ACC112 (cell line): Measurements from ENCODE around the gene ALPK1.
"Not testable (repeated sequence)": the region's sequence is repeated elsewhere in the genome, so short reads cannot be mapped to it uniquely, and the experiment has no call there.

Source experiments
- H2AFZ ChIP-seq: fragments of 200-600 bp; sonication (generic); one replicate; pipeline ENCODE4 v1.6.0; 2017; ENCODE audit warnings: antibody characterized with exemption, low read length; ENCODE audit not compliant: unreplicated experiment
- H3K27ac ChIP-seq: fragments of 200-600 bp; sonication (generic); 2 replicates; pipeline ENCODE4 v1.5.1; 2014; ENCODE audit warnings: low read depth, mild to moderate bottlenecking, antibody characterized with exemption, low read length, moderate library complexity
- H3K27me3 ChIP-seq: fragments of 200-600 bp; sonication (generic); 2 replicates; pipeline ENCODE4 v1.6.1; 2014; ENCODE audit warnings: mild to moderate bottlenecking, antibody characterized with exemption, low read length, moderate library complexity, mixed read lengths; ENCODE audit not compliant: insufficient read depth
- H3K36me3 ChIP-seq: fragments of 200-600 bp; sonication (generic); 2 replicates; pipeline ENCODE4 v1.6.1; 2016; ENCODE audit warnings: mild to moderate bottlenecking, antibody characterized with exemption, low read length, moderate library complexity, mixed read lengths; ENCODE audit not compliant: insufficient read depth
- H3K4me1 ChIP-seq: fragments of 200-600 bp; sonication (generic); one replicate; pipeline ENCODE4 v1.6.1; 2016; ENCODE audit warnings: low read length, mixed read lengths; ENCODE audit not compliant: insufficient read depth, unreplicated experiment, control insufficient read depth
- H3K4me3 ChIP-seq: fragments of 200-600 bp; sonication (generic); 2 replicates; pipeline ENCODE4 v1.5.1; 2014; ENCODE audit warnings: mild to moderate bottlenecking, low read depth, low read length
- H3K79me2 ChIP-seq: fragments of 200-600 bp; sonication (generic); one replicate; pipeline ENCODE4 v1.6.0; 2016; ENCODE audit warnings: low read length; ENCODE audit not compliant: control insufficient read depth, unreplicated experiment, insufficient read depth

ALPK1 gene

GRCh38 chr4:112451831-112452230 is 154.7 kb downstream of the ALPK1 start:
- Histone ChIP-seq H2AFZ (no peak overlapping the region), H3K36me3 (no peaks in the 10 kb centered on the region), H3K79me2 (no peaks in the 10 kb centered on the region), H3K4me1 (no peaks in the 10 kb centered on the region), H3K4me3 (no peak overlapping the region), H3K27me3 (no peaks in the 10 kb centered on the region), H3K27ac (no peak overlapping the region)

GRCh38 chr4:112453321-112453720 is 156.2 kb downstream of the ALPK1 start:
- Histone ChIP-seq H3K36me3 (no peaks in the 10 kb centered on the region), H3K4me1 (no peaks in the 10 kb centered on the region), H3K79me2 (no peaks in the 10 kb centered on the region), H2AFZ (no peak overlapping the region), H3K27me3 (no peaks in the 10 kb centered on the region), H3K27ac (no peak overlapping the region), H3K4me3 (no peak overlapping the region)

DNA sequence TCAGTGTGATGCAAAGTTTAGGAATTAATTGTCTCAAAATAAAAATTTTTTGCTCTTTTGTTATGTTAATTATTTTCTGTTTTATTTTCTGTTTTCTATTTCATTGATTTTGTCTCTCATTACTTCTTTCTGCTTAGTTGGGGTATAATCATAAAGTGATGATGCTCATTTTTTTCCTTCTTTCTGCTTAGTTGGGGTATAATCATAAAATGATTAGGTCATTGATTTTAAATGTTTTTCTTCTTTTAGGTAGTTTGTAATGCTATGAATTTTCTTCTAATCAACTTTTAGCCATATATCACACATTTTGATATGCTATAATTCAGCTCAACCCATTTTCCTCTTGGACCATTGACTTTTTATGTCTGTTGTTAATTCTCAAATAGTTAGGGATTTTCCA is 175.1 kb downstream of the ALPK1 start:
- Histone ChIP-seq H3K4me3 (no peak overlapping the region), H3K27ac (no peak overlapping the region), H3K36me3 (no peaks in the 10 kb centered on the region), H2AFZ (no peak overlapping the region), H3K4me1 (no peaks in the 10 kb centered on the region), H3K27me3 (peaks cover 16% of the 10 kb centered on the region), H3K79me2 (no peaks in the 10 kb centered on the region)

GRCh38 chr4:112473985-112474384 is 176.8 kb downstream of the ALPK1 start:
- H2AFZ ChIP-seq: no peak overlapping the region
- no peak overlapping the region for H3K27ac ChIP-seq
- H3K4me1 ChIP-seq: no peaks in the 10 kb centered on the region
- H3K27me3 ChIP-seq: peaks cover 16% of the 10 kb centered on the region
- no peaks in the 10 kb centered on the region for H3K79me2 ChIP-seq
- H3K36me3 ChIP-seq: no peaks in the 10 kb centered on the region
- H3K4me3 ChIP-seq: no peak overlapping the region

DNA sequence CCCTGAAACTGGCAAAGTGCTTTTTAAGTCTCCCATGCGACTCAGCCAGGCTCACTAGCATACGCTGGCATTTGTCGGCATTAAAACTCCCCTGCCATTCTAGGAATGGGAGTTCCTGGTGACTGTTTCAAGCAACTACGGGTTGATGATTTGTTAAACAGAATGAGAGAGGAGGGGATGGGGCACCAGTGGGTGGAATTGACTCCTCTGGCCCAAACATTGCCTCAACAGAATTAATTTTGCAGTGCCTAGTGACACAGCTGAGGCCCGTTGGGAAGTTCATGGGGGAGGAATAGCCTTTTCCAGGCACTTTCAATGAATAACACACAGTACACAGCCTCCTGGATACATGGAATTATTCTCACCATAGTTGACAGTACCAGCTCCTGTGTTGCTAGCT is 188.8 kb downstream of the ALPK1 start:
- Histone ChIP-seq H3K4me3 (no peak overlapping the region), H2AFZ (no peak overlapping the region), H3K4me1 (no peaks in the 10 kb centered on the region), H3K27me3 (peaks cover 24% of the 10 kb centered on the region), H3K27ac (no peak overlapping the region), H3K79me2 (no peaks in the 10 kb centered on the region), H3K36me3 (no peaks in the 10 kb centered on the region)

DNA sequence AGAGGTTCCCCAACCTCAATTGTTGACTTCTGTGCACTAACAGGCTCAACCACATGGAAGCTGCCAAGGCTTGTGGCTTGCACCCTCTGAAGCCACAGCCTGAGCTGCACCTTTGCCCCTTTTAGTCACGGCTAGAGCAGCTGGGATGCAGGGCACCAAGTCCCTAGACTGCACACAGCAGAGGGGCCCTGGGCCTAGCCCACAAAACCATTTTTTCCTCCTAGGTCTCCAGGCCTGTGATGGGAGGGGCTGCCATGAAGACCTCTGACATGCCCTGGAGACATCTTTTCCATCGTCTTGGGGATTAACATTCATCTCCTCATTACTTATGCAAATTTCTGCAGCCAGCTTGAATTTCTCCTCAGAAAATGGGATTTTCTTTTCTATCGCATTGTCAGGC is 193.6 kb downstream of the ALPK1 start:
- H3K79me2 ChIP-seq, H3K4me1 ChIP-seq, H2AFZ ChIP-seq, H3K4me3 ChIP-seq, H3K36me3 ChIP-seq, H3K27ac ChIP-seq: not testable (repeated sequence)
- peaks cover 17% of the 10 kb centered on the region for H3K27me3 ChIP-seq
